ENCODE results near the gene FBXO24. TPM values are rescaled to one million over a fixed set of nuclear protein-coding genes. Genes with fewer than 3 reads are reported as not detected.
A peak's percentile ranks its signal among the peaks of the same experiment; 100 is the strongest.
"Not testable (repeated sequence)": the region's sequence is repeated elsewhere in the genome, so short reads cannot be mapped to it uniquely, and the experiment has no call there.

FBXO24 gene
- total RNA-seq = 1 to 10 TPM in 2 of 4 donors, not detected in 2; 2.9 to 4.9 TPM

- Histone ChIP-seq H3K9me3 (no peaks in the 10 kb centered on the region), H3K36me3 (no peaks in the 10 kb centered on the region), H3K4me3 (peak within 1 kb of the TSS; percentile 86 to 98), H3K27ac (peak within 1 kb of the TSS; percentile 89 to 93), H3K4me1 (peaks cover 6 to 23% of the 10 kb centered on the region in 2 donors), H3K27me3 (no peaks in the 10 kb centered on the region)
- DNase-seq = peak; percentile 99 to 100
- intact Hi-C loops (cut with DNase I; ENCODE audit: low total_unique reads) = loop anchor here (10.0 kb wide), 1 partner anchor 88 kb away; the partner anchor contains the start of gene GNB2
- TF ChIP-seq POLR2A (IDR thresholded peaks at IDR 0.05) (peak; percentile 51 to 55), CTCF (IDR thresholded peaks at IDR 0.05) (no peak)
Measured at GRCh38 chr7:100586266-100587025, at the start of gene FBXO24. Gene FBXO24 (plus strand): TSS chr7:100586328. CDS start chr7:100586626, 298 bp downstream.

GRCh38 chr7:100536695-100537094 lies 49.4 kb upstream of the FBXO24 start:
- intact Hi-C loops (cut with DNase I; ENCODE audit: low total_unique reads); H3K27ac ChIP-seq; H3K4me1 ChIP-seq; H3K4me3 ChIP-seq; H3K36me3 ChIP-seq; H3K27me3 ChIP-seq; H3K9me3 ChIP-seq; DNase-seq: not testable (repeated sequence)

GRCh38 chr7:100538348-100538653 lies 47.8 kb upstream of the FBXO24 start:
- DNase-seq = no peak
- Histone ChIP-seq H3K9me3 (no peaks in the 10 kb centered on the region), H3K27ac (peak overlapping the region in 1 of 2 donors; percentile 53), H3K4me3 (no peak overlapping the region), H3K36me3 (no peaks in the 10 kb centered on the region), H3K4me1 (peaks cover 2 to 4% of the 10 kb centered on the region in 2 donors), H3K27me3 (no peaks in the 10 kb centered on the region)
- TF ChIP-seq CTCF (IDR thresholded peaks at IDR 0.05) (no peak), POLR2A (IDR thresholded peaks at IDR 0.05) (no peak)
- intact Hi-C loops (cut with DNase I; ENCODE audit: low total_unique reads) = no loop called here

- Histone ChIP-seq H3K27ac (peak within 1 kb of the TSS; percentile 44 to 82), H3K36me3 (no peaks in the 10 kb centered on the region), H3K4me3 (peak within 1 kb of the TSS; percentile 77 to 78), H3K27me3 (no peaks in the 10 kb centered on the region), H3K4me1 (peaks cover 7 to 8% of the 10 kb centered on the region in 2 donors), H3K9me3 (no peaks in the 10 kb centered on the region)
- intact Hi-C loops (cut with DNase I; ENCODE audit: low total_unique reads) = no loop called here
- TF ChIP-seq CTCF (IDR thresholded peaks at IDR 0.05) = peak in 1 of 4 experiments; percentile 25
- TF ChIP-seq POLR2A (IDR thresholded peaks at IDR 0.05) = peak; percentile 92 to 93
- DNase-seq = peak; percentile 100
Measured at GRCh38 chr7:100538654-100539435, 47.3 kb upstream of the FBXO24 start, which contains the start of gene AGFG2. Gene AGFG2 (plus strand): TSS chr7:100539203. CDS start chr7:100539347, 144 bp downstream.

- no peaks in the 10 kb centered on the region for H3K36me3 ChIP-seq
- intact Hi-C loops (cut with DNase I; ENCODE audit: low total_unique reads) = no loop called here
- no peaks in the 10 kb centered on the region for H3K9me3 ChIP-seq
- peak overlapping the region; percentile 44 to 82 for H3K27ac ChIP-seq
- peak overlapping the region; percentile 77 to 78 for H3K4me3 ChIP-seq
- H3K27me3 ChIP-seq = no peaks in the 10 kb centered on the region
- H3K4me1 ChIP-seq = peaks cover 11 to 13% of the 10 kb centered on the region in 2 donors
- DNase-seq = no peak
- no peak for TF ChIP-seq CTCF (IDR thresholded peaks at IDR 0.05)
Measured at GRCh38 chr7:100539436-100540006, 46.6 kb upstream of the FBXO24 start.
